Measurements from ENCODE around the gene CFLAR.

The CFLAR gene

DNA sequence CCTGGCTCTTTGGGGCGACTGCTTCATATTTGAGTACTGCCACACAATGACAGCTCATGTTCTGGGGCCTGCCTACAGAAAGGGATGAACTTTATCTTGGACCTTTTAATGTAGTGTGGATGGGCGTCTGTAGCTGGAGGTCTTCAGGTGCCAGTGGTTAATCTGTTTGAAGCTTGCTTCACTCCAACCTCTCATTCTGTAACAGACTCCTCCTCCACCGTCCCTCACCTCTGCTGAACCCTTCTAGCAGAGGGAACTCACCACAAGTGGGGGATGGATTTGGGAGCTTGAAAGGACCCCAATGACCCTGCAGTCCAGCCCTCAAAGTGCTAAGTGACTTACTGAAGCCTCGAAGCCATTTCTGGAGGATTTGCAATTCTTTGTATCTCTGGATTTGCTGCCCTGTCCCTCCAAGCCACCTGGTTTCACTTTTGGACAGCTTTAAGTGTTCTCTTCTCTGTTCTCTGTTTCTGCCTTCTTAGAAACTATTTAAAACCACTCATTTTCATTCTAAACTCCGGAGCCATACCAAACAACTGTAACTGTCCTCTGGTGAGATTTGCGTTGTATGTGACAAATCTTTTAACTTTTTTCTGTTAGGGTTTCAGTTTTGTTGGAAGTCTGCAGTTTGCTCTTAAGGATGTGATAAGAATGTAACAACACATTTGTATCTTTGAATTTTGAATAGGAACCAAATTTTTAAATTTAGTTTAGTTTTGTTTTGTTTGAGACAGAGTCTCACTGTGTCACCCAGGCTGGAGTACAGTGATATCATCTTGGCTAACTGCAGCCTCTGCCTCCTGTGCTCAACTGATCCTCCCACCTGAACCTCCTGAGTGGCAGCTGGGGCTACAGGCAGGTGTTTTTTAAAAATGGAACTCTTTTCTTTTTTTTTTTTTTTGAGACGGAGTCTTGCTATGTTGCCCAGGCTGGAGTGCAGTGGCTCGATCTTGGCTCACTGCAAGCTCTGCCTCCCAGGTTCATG is 107.4 kb downstream of the CFLAR start:
- no peak for DNase-seq
